ENCODE results near the gene NFATC1.
"Not testable (repeated sequence)": the region's sequence is repeated elsewhere in the genome, so short reads cannot be mapped to it uniquely, and the experiment has no call there.

Gene NFATC1

GRCh38 chr18:79479116-79479760, 83.5 kb downstream of the NFATC1 start:
- DNase-seq: no peak

GRCh38 chr18:79479761-79480161, 84.0 kb downstream of the NFATC1 start:
- no peak for DNase-seq

- no peak for DNase-seq
Observed at GRCh38 chr18:79480171-79481045, 84.7 kb downstream of the NFATC1 start.

- no peak for DNase-seq
Observed at GRCh38 chr18:79481046-79481790, 85.5 kb downstream of the NFATC1 start.

- DNase-seq: not testable (repeated sequence)
Observed at GRCh38 chr18:79483393-79483792, 87.7 kb downstream of the NFATC1 start.

- DNase-seq: no peak
Observed at GRCh38 chr18:79483971-79484491, 88.3 kb downstream of the NFATC1 start.

GRCh38 chr18:79484661-79485621, 89.2 kb downstream of the NFATC1 start:
- no peak for DNase-seq

- DNase-seq: no peak
Observed at GRCh38 chr18:79485788-79486355, 90.1 kb downstream of the NFATC1 start.

- no peak for DNase-seq
Observed at GRCh38 chr18:79486356-79487182, 90.8 kb downstream of the NFATC1 start.

- no peak for DNase-seq
Observed at GRCh38 chr18:79487183-79487800, 91.6 kb downstream of the NFATC1 start.

GRCh38 chr18:79487801-79488201, 92.1 kb downstream of the NFATC1 start:
- DNase-seq: no peak

GRCh38 chr18:79488311-79489050, 92.8 kb downstream of the NFATC1 start:
- no peak for DNase-seq

GRCh38 chr18:79489051-79489898, 93.5 kb downstream of the NFATC1 start:
- DNase-seq: no peak

- DNase-seq: no peak
Observed at GRCh38 chr18:79489899-79490625, 94.3 kb downstream of the NFATC1 start.

GRCh38 chr18:79490626-79491041, 94.9 kb downstream of the NFATC1 start:
- no peak for DNase-seq

GRCh38 chr18:79491081-79491551, 95.4 kb downstream of the NFATC1 start:
- DNase-seq: no peak

GRCh38 chr18:79493211-79493800, 97.6 kb downstream of the NFATC1 start:
- DNase-seq: no peak
